Heart right ventricle (tissue), 16 donors: ENCODE results near the gene DBNDD2. TPM values are rescaled to one million over a fixed set of nuclear protein-coding genes. Genes with fewer than 3 reads are reported as not detected.

ENCODE experiments used
- ATAC-seq, 8 donors: fragments of 200-7000 bp; cut with Tn5 transposase; one replicate each; pipeline ENCODE4 v1.9.1; 2020; ENCODE audit warnings: mild to moderate bottlenecking in 8 of 8, moderate library complexity in 8 of 8, moderate number of reproducible peaks in 1 of 8
- DNase-seq, 2 donors: peaks; one replicate each; pipeline ENCODE4 v3.0.0-alpha.2; 2020
- H3K27ac ChIP-seq, 10 donors: fragments of 200-600 bp; sonication (generic) in 2 of 10; one replicate each; pipeline versions ENCODE4 v1.5.0 to v1.8.0; 2020 to 2022; ENCODE audit warnings: mild to moderate bottlenecking in 3 of 10
- H3K27me3 ChIP-seq, 7 donors: fragments of 200-600 bp; one replicate each; pipeline ENCODE4 v1.8.0; 2021 to 2022; ENCODE audit warnings: mild to moderate bottlenecking in 2 of 7
- H3K36me3 ChIP-seq, 9 donors: fragments of 200-600 bp; sonication (generic) in 1 of 9; one replicate each; pipeline versions ENCODE4 v1.5.0 to v1.8.0; 2020 to 2022; ENCODE audit warnings: mild to moderate bottlenecking in 2 of 9
- H3K4me1 ChIP-seq, 9 donors: fragments of 200-600 bp; sonication (generic) in 1 of 9; one replicate each; pipeline versions ENCODE4 v1.5.0 to v1.8.0; 2020 to 2022; ENCODE audit warnings: mild to moderate bottlenecking in 4 of 9
- H3K4me3 ChIP-seq, 10 donors: fragments of 200-600 bp; sonication (generic) in 2 of 10; one replicate each; pipeline versions ENCODE4 v1.5.0 to v1.8.0; 2020 to 2022; ENCODE audit warnings: mild to moderate bottlenecking in 7 of 10, moderate library complexity in 2 of 10
- H3K9me3 ChIP-seq, 11 donors: fragments of 200-600 bp in 10 of 11; sonication (generic) in 2 of 11; one replicate each; pipeline versions ENCODE4 v1.5.0 to v1.8.0; 2013 to 2022; ENCODE audit warnings: mild to moderate bottlenecking in 2 of 11, control low read depth in 1 of 11, moderate library complexity in 1 of 11
- CTCF ChIP-seq, 9 donors: fragments of 200-600 bp; sonication (generic) in 2 of 9; IDR thresholded peaks; one replicate each; pipeline versions ENCODE4 v1.5.0 to v1.8.0; 2021 to 2022; ENCODE audit warnings: antibody characterized with exemption in 9 of 9, mild to moderate bottlenecking in 5 of 9, moderate library complexity in 1 of 9
- WGBS, 2 donors: extraction: QIAGEN DNeasy Blood & Tissue Kit; methylation state at CpG; one replicate each; pipeline ENCODE4 v1.1.7; 2013; ENCODE audit warnings: inconsistent platforms in 1 of 2; 5-methylcytosine and 5-hydroxymethylcytosine counted together
- intact Hi-C, 10 donors: fragments of 100-400 bp; cut with DNase I; formaldehyde crosslinking; loops; one replicate each; pipeline versions ENCODE4 v1.11.1 to v1.14.2; 2022
- polyA plus RNA-seq, 2 donors: library from polyadenylated mRNA; stranded (reverse); fragments of 200-250 nt; gene quantifications; one replicate each; pipeline ENCODE4 v1.2.3, GENCODE V29; 2013
- total RNA-seq, 10 donors: library from RNA; stranded (reverse); fragmentation: NEBNext Ultra II Directional in 3 of 10; extraction: Animal tissue kit (Norgen Biotek cat#: 25700) in 3 of 10; gene quantifications; one replicate each; pipeline versions ENCODE4 v1.2.1 to v1.2.4, GENCODE V29; 2021 to 2023
- donor health status: Arrhythmogenic right ventricular cardiomyopathy.
- donor health status: ischemic (EF 13 %, LVEDD 7.1; RV severe dilation, severe dysfunction).
- donor health status: healthy with polysubstance abuse.
- donor health status: DM: no; HTN: yes; CAD: no.
- donor health status: DM: no; HTN: no; CAD: no.
- donor health status: ischemic (EF 25% LVEDD 6.9; RV normal size, moderate dysfunction).
- donor health status: ischemic (EF 25% LVEDD 5.7; RV mildly dilated, moderate dysfunction).
- donor health status: healthy.
- donor health status: DM: yes; HTN: yes; CAD: no.
- donor health status: Ischemic cardiomyopathy.
- donor health status: ischemic (EF 35%, LVEDD 5.7; RV mildly dilated, moderate dysfunction).
- donor health status: nonischemic (EF 11% LVEDD 7.7; RV severe dilation, severe dysfunction).
- donor health status: DM: yes; HTN: yes; CAD: no.
- donor health status: PGD.
- donor health status: ischemic (EF 29% LVEDD 5.4; RV normal size, mild dysfunction).
- donor health status: nonischemic (EF 23%, LVEDD 6.1; RV moderate dilation, normal function).

The DBNDD2 gene
- total and polyA plus RNA-seq, 12 donors: 284 to 676 (median 343) TPM

DNA sequence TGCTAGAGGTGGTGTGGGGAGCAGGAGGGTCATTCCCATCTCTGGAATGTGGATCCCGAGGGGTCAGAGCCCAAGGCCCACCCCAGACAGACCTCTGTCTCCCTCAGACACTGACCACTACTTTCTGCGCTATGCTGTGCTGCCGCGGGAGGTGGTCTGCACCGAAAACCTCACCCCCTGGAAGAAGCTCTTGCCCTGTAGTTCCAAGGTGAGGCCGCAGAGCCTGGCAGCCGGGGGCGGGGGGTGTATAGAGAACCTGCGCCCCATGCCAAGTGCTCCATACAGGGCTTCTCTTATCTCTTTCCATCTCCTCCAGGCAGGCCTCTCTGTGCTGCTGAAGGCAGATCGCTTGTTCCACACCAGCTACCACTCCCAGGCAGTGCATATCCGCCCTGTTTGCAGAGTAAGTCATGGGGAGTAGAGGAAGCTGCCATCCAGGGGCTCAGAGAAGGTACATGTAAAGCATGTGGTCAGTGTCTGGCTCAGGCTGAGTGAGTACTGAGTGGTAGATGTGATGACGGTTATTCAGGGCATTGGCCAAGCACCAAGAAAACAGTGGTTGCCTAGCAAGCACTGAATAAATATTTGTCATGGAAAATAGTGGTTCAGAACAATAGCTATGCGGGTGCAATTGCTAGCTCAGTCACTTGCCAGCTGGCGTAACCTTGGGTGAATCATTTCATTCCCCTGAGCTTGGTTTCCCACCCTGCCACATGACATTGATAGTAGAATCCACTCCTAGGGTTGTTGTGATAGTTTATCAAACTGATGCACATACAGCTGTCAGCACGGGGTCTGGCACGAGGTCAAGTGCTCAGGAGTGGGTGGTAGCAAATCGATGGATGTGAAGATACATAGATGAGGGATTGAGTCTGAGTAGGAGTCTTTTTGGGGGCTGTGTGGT, 11.4 kb downstream of the DBNDD2 start:
- intact Hi-C loops: loop anchor here in 2 of 10 donors (5.0 kb wide), 2 partner anchors 47 to 57 kb away; partner anchors contain the start of gene SYS1 (in 1 of the 2)
- peak; percentile 73 to 95 (median 90) for ATAC-seq
- peaks cover 0 to 70% (median 46%) of the 10 kb centered on the region in 9 donors for H3K36me3 ChIP-seq

DNA sequence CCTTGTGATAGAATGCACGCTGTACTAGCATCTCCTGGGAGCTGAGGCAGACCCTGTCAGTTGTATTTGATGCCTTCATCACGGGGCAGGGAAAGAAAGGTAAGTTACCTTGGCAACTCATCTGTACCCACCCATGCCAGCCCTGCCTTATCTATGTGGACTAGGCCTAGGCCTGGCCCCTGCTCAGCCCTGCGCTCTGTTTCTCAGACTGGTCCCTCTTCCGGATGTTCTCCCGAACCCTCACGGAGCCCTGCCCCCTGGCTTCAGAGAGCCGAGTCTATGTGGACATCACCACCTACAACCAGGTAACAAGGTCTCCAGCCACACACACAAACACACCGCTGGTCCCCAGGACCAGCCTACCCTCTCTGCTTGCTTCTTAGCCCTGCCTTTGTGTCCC, 12.0 kb downstream of the DBNDD2 start:
- H3K9me3 ChIP-seq: no peaks in the 10 kb centered on the region
- WGBS, 2 donors: 67 to 79% methylated on average over 8 of the region's 8 CpGs
- TF ChIP-seq CTCF (IDR thresholded peaks at IDR 0.05): peak in 1 of 9 donors; percentile 12
- H3K4me1 ChIP-seq: peaks cover 0 to 53% (median 42%) of the 10 kb centered on the region in 9 donors
- peaks cover 0 to 77% (median 51%) of the 10 kb centered on the region in 9 donors for H3K36me3 ChIP-seq
- intact Hi-C loops: no loop called here
- ATAC-seq: peak in 6 of 8 donors; percentile 5 to 33 (median 26)
- no peak overlapping the region for H3K4me3 ChIP-seq
- no peaks in the 10 kb centered on the region for H3K27me3 ChIP-seq
- DNase-seq: no peak
- H3K27ac ChIP-seq: peak overlapping the region; percentile 56 to 92 (median 86)

More for the DNA sequence above, 11.4 kb downstream of the DBNDD2 start:
- 54 to 58% methylated on average over 17 of the region's 17 CpGs for WGBS, 2 donors
- no peaks in the 10 kb centered on the region for H3K27me3 ChIP-seq
- peak overlapping the region; percentile 73 to 92 (median 88) for H3K27ac ChIP-seq
- H3K4me1 ChIP-seq: peaks cover 0 to 56% (median 44%) of the 10 kb centered on the region in 9 donors
- peak; percentile 40 to 84 for DNase-seq
- no peaks in the 10 kb centered on the region for H3K9me3 ChIP-seq
- H3K4me3 ChIP-seq: peak overlapping the region in 3 of 10 donors; percentile 7 to 18 (median 13)
- TF ChIP-seq CTCF (IDR thresholded peaks at IDR 0.05): no peak

- peaks cover 0 to 89% (median 53%) of the 10 kb centered on the region in 9 donors for H3K36me3 ChIP-seq
- WGBS, 2 donors: 94 to 96% methylated on average over 2 of the region's 2 CpGs
- ATAC-seq: no peak
- no peak overlapping the region for H3K27ac ChIP-seq
- DNase-seq: no peak
- no peak overlapping the region for H3K4me3 ChIP-seq
- H3K9me3 ChIP-seq: no peaks in the 10 kb centered on the region
- TF ChIP-seq CTCF (IDR thresholded peaks at IDR 0.05): no peak
- intact Hi-C loops: no loop called here
- peaks cover 0 to 35% (median 17%) of the 10 kb centered on the region in 9 donors for H3K4me1 ChIP-seq
- H3K27me3 ChIP-seq: no peaks in the 10 kb centered on the region
Observed at GRCh38 chr20:45423700-45424099, 15.6 kb downstream of the DBNDD2 start.

DNA sequence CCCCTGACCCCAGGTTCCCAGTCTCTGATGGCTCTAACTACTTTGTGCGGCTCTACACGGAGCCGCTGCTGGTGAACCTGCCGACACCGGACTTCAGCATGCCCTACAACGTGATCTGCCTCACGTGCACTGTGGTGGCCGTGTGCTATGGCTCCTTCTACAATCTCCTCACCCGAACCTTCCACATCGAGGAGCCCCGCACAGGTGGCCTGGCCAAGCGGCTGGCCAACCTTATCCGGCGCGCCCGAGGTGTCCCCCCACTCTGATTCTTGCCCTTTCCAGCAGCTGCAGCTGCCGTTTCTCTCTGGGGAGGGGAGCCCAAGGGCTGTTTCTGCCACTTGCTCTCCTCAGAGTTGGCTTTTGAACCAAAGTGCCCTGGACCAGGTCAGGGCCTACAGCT, 17.5 kb downstream of the DBNDD2 start:
- peaks cover 0 to 70% (median 44%) of the 10 kb centered on the region in 9 donors for H3K36me3 ChIP-seq
- no peaks in the 10 kb centered on the region for H3K9me3 ChIP-seq
- DNase-seq: no peak
- no peaks in the 10 kb centered on the region for H3K27me3 ChIP-seq
- no peak for ATAC-seq
- WGBS, 2 donors: 95 to 96% methylated on average over 17 of the region's 17 CpGs
- no peak for TF ChIP-seq CTCF (IDR thresholded peaks at IDR 0.05)
- peaks cover 0 to 19% (median 6%) of the 10 kb centered on the region in 9 donors for H3K4me1 ChIP-seq
- no peak overlapping the region for H3K4me3 ChIP-seq
- no peak overlapping the region for H3K27ac ChIP-seq
- intact Hi-C loops: no loop called here
